ENCODE measurements around the gene SETD3.

DNA sequence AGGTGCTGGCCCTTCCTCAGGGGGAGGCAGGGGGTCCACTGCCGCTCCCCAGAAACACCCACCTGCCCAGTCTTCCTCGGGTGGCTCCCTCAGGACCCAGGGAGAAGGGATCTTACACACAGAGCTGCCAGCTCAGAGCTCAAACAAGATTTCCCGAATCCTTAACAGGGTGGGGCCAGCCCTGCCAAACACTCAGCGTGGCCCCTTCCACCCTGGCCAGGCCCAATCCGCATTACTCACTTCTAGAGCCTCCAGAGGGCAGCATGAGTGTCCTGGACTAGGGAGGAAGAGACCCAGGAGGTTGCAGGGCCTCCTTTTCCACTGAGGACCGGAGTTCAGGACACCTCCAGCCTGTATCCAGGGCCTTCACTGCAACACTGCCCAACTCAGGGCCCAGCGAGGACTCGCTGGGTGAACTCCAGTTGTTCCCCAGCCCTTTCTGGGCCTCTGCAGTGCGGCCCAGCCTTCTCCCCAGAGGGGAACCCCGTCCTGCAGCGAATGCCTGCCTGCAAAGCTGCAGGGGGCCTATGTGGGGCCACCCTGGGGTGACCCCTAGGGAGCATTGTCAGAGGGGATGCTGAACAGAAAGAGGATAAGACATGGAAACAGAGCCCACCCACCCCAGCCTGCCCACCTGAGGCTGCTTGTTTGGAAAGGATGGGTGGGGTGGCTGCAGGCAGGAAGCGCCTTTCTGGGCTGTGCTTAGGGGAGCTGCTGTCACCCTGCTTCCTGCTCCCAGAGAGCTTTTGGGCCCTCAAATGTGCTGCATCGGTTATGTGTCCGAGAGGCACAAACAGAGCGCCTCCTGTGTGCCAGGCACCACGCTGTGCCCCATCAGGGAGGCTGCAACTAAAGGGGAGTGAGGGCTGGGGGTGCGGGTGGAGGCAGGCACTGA is 44.4 kb upstream of the SETD3 start:
- TF ChIP-seq CEBPB (IDR thresholded peaks at IDR 0.05; ENCODE audit: borderline replicate concordance in 1 of 2, low read depth in 2 of 2, low read length in 2 of 2) (no peak), DPF2 (IDR thresholded peaks at IDR 0.05) (no peak), ATF7 (IDR thresholded peaks at IDR 0.05; ENCODE audit: low read depth) (no peak)
- TF ChIP-seq, protein P1, sequence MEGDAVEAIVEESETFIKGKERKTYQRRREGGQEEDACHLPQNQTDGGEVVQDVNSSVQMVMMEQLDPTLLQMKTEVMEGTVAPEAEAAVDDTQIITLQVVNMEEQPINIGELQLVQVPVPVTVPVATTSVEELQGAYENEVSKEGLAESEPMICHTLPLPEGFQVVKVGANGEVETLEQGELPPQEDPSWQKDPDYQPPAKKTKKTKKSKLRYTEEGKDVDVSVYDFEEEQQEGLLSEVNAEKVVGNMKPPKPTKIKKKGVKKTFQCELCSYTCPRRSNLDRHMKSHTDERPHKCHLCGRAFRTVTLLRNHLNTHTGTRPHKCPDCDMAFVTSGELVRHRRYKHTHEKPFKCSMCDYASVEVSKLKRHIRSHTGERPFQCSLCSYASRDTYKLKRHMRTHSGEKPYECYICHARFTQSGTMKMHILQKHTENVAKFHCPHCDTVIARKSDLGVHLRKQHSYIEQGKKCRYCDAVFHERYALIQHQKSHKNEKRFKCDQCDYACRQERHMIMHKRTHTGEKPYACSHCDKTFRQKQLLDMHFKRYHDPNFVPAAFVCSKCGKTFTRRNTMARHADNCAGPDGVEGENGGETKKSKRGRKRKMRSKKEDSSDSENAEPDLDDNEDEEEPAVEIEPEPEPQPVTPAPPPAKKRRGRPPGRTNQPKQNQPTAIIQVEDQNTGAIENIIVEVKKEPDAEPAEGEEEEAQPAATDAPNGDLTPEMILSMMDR (IDR thresholded peaks at IDR 0.05 in 2 of 3, conservative IDR thresholded peaks at IDR 0.05 in 1 of 3; ENCODE audit: control insufficient read depth in 2 of 3, extremely low read depth in 1 of 3, insufficient read depth in 1 of 3, low read depth in 3 of 3, low read length in 3 of 3): peak in 2 of 3 experiments; percentile 18 to 22; a peak in 1 of 6 replicates

All from GM12878 (cell line).